ENCODE results near the gene ADAMTS2.
A peak's percentile ranks its signal among the peaks of the same experiment; 100 is the strongest.

ADAMTS2 gene

DNA sequence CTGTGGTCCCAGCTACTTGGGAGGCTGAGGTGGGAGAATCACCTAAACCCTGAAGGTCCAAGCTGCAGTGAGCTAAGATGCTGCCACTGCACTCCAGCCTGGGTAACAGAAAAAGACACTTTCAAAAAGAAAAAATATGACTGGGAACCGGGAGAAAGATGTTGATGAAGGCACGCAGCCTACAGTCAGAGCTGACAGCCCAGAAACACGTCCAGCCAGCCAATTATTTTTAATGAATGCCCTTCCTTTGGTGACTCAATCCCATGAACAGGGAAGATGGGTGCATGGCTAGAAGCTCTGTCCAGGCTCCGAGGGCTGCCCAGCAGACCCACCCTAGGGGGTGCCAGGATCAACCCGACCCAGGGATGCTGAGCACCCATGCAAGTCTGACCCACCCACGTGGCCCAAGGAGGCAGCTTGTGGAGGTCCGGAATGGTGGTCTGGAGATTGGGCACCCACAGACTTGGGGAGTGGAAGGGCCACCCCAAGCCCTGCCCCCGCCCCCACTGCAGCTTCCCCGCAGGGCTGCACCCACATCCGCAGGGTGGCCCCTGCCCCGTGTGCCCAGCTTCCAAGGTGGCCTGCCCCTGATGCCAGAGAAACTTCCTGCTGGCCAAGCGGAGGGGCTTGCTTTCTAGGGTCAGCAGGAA, 51.0 kb downstream of the ADAMTS2 start:
- Histone ChIP-seq H3K27me3 (ENCODE audit: insufficient read depth, poor library complexity, severe bottlenecking) (no peaks in the 10 kb centered on the region), H3K36me3 (ENCODE audit: low read depth) (no peaks in the 10 kb centered on the region), H3K9me3 (ENCODE audit: severe bottlenecking) (peaks cover 6% of the 10 kb centered on the region), H3K4me1 (ENCODE audit: insufficient read depth, poor library complexity, severe bottlenecking) (no peaks in the 10 kb centered on the region), H3K27ac (ENCODE audit: poor library complexity, severe bottlenecking) (no peak overlapping the region), H3K4me3 (ENCODE audit: severe bottlenecking) (no peak overlapping the region)
- no peak for ATAC-seq (ENCODE audit: low read depth)
- TF ChIP-seq, protein P1, sequence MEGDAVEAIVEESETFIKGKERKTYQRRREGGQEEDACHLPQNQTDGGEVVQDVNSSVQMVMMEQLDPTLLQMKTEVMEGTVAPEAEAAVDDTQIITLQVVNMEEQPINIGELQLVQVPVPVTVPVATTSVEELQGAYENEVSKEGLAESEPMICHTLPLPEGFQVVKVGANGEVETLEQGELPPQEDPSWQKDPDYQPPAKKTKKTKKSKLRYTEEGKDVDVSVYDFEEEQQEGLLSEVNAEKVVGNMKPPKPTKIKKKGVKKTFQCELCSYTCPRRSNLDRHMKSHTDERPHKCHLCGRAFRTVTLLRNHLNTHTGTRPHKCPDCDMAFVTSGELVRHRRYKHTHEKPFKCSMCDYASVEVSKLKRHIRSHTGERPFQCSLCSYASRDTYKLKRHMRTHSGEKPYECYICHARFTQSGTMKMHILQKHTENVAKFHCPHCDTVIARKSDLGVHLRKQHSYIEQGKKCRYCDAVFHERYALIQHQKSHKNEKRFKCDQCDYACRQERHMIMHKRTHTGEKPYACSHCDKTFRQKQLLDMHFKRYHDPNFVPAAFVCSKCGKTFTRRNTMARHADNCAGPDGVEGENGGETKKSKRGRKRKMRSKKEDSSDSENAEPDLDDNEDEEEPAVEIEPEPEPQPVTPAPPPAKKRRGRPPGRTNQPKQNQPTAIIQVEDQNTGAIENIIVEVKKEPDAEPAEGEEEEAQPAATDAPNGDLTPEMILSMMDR (IDR thresholded peaks at IDR 0.05; ENCODE audit: poor library complexity, severe bottlenecking), result no peak
- peak; percentile 61 for DNase-seq (ENCODE audit: low spot score)

DNA sequence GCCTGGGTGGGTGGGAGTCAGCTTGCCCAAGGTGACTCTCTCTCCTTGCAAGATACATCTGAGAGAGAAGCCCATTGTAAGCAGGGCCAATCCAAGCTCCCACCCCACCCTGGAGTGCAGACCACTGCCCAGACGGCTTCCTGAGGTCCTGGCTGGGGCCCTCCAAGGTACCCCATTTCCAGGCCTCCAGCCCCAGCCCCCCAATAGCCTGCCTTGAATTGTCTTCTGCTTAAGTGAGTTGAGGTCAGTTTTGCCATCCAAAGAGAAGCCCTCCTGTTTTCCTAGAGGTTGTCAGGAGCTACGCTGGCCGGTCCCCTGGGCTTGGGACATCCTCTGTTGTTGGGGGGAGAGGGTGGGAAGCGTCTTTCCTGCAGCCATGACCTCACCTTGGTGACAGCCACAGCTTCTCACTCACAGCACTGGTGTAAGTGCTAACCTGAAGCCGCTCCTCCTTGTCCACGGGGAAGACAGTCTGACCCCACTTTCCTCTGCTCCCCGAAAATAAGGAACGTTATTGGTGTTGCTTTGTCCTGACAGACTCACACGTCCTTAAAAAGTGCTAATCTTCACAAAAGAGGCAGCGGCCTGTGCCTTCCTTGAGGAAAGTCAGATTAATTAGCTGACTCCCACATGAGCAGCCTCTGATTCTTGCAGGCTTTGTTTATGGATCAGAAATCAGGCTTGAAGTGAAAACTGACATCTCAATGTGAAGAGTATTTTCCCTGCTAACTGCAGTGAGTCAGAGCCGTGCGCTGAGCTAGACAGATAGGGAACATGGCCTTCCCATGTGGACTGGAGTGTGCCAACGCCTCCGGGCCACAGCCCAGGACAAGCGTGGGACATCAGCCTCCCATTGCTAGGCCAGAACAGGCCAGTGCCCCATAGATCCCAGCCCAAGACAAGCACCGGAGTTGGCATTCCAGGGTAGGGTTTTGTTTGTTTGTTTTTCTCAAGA, 52.3 kb downstream of the ADAMTS2 start:
- TF ChIP-seq, protein P1 (IDR thresholded peaks at IDR 0.05; ENCODE audit: poor library complexity, severe bottlenecking), result no peak
- no peak overlapping the region for H3K27ac ChIP-seq (ENCODE audit: poor library complexity, severe bottlenecking)
- H3K9me3 ChIP-seq (ENCODE audit: severe bottlenecking), result peaks cover 7% of the 10 kb centered on the region
- peak; percentile 29 for DNase-seq (ENCODE audit: low spot score)
- no peaks in the 10 kb centered on the region for H3K4me1 ChIP-seq (ENCODE audit: insufficient read depth, poor library complexity, severe bottlenecking)
- no peak overlapping the region for H3K4me3 ChIP-seq (ENCODE audit: severe bottlenecking)
- no peak for ATAC-seq (ENCODE audit: low read depth)
- no peaks in the 10 kb centered on the region for H3K27me3 ChIP-seq (ENCODE audit: insufficient read depth, poor library complexity, severe bottlenecking)
- H3K36me3 ChIP-seq (ENCODE audit: low read depth), result no peaks in the 10 kb centered on the region

DNA sequence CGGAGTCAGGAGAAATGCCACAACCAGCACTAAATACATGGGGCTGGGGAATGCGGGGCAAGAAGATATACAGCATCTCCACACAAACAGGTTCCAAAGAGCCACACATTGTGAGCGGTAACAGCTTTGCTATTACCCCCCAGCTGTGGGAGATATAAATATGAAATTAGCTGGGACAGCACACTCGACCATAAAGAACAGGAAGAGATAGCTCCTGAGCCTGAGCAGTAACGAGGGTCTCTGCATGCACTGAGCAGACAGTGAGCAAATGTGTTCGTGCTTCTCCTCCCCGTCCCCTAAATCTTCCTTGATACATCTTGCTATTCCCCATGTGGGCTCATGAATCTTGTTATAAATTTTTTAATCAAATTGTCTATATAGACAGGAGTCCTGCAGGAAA, 53.1 kb downstream of the ADAMTS2 start:
- Histone ChIP-seq H3K9me3 (ENCODE audit: severe bottlenecking) (peaks cover 7% of the 10 kb centered on the region), H3K4me1 (ENCODE audit: insufficient read depth, poor library complexity, severe bottlenecking) (no peaks in the 10 kb centered on the region), H3K27ac (ENCODE audit: poor library complexity, severe bottlenecking) (no peak overlapping the region), H3K27me3 (ENCODE audit: insufficient read depth, poor library complexity, severe bottlenecking) (no peaks in the 10 kb centered on the region), H3K36me3 (ENCODE audit: low read depth) (no peaks in the 10 kb centered on the region), H3K4me3 (ENCODE audit: severe bottlenecking) (no peak overlapping the region)
- TF ChIP-seq, protein P1 (IDR thresholded peaks at IDR 0.05; ENCODE audit: poor library complexity, severe bottlenecking), result no peak
- ATAC-seq (ENCODE audit: low read depth) (no peak), DNase-seq (ENCODE audit: low spot score) (peak; percentile 17)

DNA sequence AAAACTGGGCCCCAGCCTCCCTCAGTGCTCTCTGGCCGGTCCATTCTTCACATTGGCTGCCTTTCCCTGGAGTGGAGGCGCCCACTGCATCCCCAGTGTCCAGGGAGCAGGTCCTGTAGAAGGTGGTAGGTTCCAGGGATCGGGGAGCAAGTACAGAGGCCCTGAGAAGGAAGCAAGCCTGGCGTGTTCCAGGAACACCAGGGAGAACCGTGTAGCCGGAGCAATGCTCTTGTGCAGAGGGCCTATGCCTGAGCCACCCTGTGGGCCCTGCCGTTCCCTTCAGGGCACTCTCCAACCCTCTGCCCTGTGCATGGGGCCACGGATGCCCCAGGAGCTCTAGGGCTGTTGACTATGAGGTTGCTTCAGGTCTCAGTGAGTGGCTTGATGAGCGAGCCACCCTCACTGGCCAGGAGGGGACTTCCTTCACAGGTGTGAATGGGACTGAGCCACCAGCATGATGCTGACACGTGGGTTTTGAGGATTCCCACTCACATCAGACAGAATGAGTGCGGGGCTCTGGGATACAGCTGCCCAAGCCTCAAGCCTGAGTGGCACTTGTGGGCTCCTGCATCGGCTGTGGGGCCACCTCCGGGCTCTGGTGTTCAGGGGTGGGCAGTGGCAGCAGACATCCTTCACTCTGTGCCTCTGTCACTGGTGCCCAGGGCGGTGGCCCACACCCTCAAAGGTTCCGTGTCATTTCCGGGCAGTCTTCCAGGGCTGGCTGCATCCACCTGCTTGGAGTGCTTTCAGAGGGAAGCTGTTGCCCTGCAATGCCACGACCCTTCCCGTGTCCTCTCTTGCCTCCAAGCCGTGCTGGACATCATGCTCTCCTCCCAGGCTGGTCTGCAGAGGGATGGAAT, 54.4 kb downstream of the ADAMTS2 start:
- H3K4me1 ChIP-seq (ENCODE audit: insufficient read depth, poor library complexity, severe bottlenecking), result no peaks in the 10 kb centered on the region
- no peaks in the 10 kb centered on the region for H3K36me3 ChIP-seq (ENCODE audit: low read depth)
- ATAC-seq (ENCODE audit: low read depth), result no peak
- DNase-seq (ENCODE audit: low spot score), result peak; percentile 62
- H3K27me3 ChIP-seq (ENCODE audit: insufficient read depth, poor library complexity, severe bottlenecking), result no peaks in the 10 kb centered on the region
- no peak overlapping the region for H3K4me3 ChIP-seq (ENCODE audit: severe bottlenecking)
- H3K27ac ChIP-seq (ENCODE audit: poor library complexity, severe bottlenecking), result no peak overlapping the region
- H3K9me3 ChIP-seq (ENCODE audit: severe bottlenecking), result peaks cover 7% of the 10 kb centered on the region
- TF ChIP-seq, protein P1 (IDR thresholded peaks at IDR 0.05; ENCODE audit: poor library complexity, severe bottlenecking), result no peak

All from RWPE2 (cell line).